ENCODE results near the gene TRIM29. TPM values are rescaled to one million over a fixed set of nuclear protein-coding genes. Genes with fewer than 3 reads are reported as not detected.
A peak's percentile ranks its signal among the peaks of the same experiment; 100 is the strongest.

The TRIM29 gene
- total RNA-seq, 1 donor from 2014 or later: 729 TPM

DNA sequence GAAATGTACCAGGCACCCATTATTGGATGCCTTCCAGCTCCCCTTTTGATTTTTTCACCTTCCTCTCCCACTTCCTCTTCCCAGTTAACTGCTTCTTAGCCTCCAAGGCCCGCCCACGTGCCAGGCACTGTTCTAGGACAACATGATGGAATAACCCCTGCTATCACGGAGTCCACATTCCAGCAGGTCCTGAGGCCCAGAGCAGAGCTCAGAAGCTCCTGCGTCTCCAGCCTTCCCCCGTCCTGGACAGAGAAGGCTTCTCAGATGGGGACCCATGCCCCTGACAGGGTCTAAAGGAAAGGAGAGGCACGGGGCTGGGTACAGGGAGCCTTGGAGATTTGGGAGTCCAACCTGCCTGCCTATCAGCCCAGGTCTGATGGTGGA lies 29.1 kb downstream of the TRIM29 start:
- H3K27me3 ChIP-seq: no peaks in the 10 kb centered on the region
- TF ChIP-seq POLR2AphosphoS5 (IDR thresholded peaks at IDR 0.05; ENCODE audit: insufficient read depth in 1 of 2, low read depth in 1 of 2): no peak
- no peak for TF ChIP-seq POLR2A (IDR thresholded peaks at IDR 0.05)
- H3K9me3 ChIP-seq: no peaks in the 10 kb centered on the region
- H3K4me1 ChIP-seq: no peaks in the 10 kb centered on the region
- DNase-seq (ENCODE audit: extremely low spot score in 2 of 2): no peak
- intact Hi-C loops (cut with DNase I): loop anchor here (5.0 kb wide), 1 partner anchor 441 kb away; no protein-coding TSS in a partner anchor
- H3K36me3 ChIP-seq: peaks cover 0 to 8% of the 10 kb centered on the region in 2 donors
- H3K4me3 ChIP-seq: no peak overlapping the region
- H3K27ac ChIP-seq: no peak overlapping the region

DNA sequence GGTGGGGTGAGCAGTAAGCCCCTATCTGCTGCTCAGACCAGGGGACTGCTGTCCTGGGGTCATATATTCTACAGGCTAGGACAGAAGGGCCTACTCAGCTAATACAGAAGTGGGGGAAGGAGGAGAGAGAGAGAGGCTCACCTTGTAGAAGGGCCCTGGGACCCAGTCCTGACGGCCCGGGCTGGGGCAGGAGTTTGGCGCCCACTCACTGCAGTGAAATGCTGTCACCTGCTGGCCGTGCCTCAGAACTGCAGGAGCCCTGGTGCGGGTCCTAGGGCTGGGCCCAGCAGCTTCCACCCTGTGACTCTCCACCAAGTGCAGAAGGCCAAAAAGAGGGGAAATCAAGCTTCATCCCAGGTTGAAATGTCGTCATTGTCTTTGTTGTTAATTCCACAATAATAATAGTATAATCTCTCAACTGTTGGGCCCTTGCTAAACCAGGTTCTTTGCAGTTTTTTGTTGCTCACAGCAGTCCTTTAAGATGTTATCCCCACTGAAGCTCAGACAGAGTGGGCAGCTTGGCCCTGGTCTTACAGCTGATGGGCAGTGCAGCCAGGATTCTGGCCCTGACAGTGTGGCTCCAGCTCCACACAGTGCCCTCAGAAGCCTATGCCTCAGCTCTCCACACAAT lies 29.6 kb downstream of the TRIM29 start:
- H3K27me3 ChIP-seq: no peaks in the 10 kb centered on the region
- no peak overlapping the region for H3K4me3 ChIP-seq
- intact Hi-C loops (cut with DNase I): loop anchor here (5.0 kb wide), 1 partner anchor 441 kb away; no protein-coding TSS in a partner anchor
- H3K27ac ChIP-seq: no peak overlapping the region
- no peaks in the 10 kb centered on the region for H3K4me1 ChIP-seq
- H3K36me3 ChIP-seq: peaks cover 0 to 8% of the 10 kb centered on the region in 2 donors
- no peak for TF ChIP-seq POLR2AphosphoS5 (IDR thresholded peaks at IDR 0.05; ENCODE audit: insufficient read depth in 1 of 2, low read depth in 1 of 2)
- TF ChIP-seq POLR2A (IDR thresholded peaks at IDR 0.05): no peak
- TF ChIP-seq, protein P1, sequence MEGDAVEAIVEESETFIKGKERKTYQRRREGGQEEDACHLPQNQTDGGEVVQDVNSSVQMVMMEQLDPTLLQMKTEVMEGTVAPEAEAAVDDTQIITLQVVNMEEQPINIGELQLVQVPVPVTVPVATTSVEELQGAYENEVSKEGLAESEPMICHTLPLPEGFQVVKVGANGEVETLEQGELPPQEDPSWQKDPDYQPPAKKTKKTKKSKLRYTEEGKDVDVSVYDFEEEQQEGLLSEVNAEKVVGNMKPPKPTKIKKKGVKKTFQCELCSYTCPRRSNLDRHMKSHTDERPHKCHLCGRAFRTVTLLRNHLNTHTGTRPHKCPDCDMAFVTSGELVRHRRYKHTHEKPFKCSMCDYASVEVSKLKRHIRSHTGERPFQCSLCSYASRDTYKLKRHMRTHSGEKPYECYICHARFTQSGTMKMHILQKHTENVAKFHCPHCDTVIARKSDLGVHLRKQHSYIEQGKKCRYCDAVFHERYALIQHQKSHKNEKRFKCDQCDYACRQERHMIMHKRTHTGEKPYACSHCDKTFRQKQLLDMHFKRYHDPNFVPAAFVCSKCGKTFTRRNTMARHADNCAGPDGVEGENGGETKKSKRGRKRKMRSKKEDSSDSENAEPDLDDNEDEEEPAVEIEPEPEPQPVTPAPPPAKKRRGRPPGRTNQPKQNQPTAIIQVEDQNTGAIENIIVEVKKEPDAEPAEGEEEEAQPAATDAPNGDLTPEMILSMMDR (IDR thresholded peaks at IDR 0.05): peak; percentile 93 to 96 (median 95)
- no peaks in the 10 kb centered on the region for H3K9me3 ChIP-seq
- DNase-seq (ENCODE audit: extremely low spot score in 2 of 2): no peak

DNA sequence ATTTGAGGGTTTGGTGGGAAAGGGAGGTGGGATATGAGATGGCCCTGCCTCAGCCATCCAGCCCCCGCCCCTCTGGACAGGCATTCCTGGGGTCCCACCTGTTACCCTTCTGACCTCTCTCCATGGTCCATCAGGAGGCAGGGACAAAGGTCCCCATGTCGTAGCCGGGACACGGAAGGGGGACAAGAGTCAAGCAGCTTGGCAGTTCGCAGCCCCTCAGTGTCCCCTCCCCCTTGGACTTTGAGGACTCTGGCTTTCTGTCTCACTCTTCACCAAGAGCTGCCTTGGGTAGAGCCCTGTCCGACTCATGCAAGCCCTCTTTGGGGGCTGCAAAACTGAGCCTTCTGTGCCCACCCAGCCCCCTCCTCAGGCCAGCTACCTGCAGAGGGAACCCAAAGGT lies 30.2 kb downstream of the TRIM29 start:
- Histone ChIP-seq H3K9me3 (no peaks in the 10 kb centered on the region), H3K4me1 (no peaks in the 10 kb centered on the region), H3K4me3 (no peak overlapping the region), H3K27me3 (no peaks in the 10 kb centered on the region), H3K36me3 (peaks cover 0 to 8% of the 10 kb centered on the region in 2 donors), H3K27ac (no peak overlapping the region)
- DNase-seq (ENCODE audit: extremely low spot score in 2 of 2): no peak
- intact Hi-C loops (cut with DNase I): loop anchor here (5.0 kb wide), 1 partner anchor 440 kb away; no protein-coding TSS in a partner anchor
- TF ChIP-seq POLR2A (IDR thresholded peaks at IDR 0.05) (no peak), POLR2AphosphoS5 (IDR thresholded peaks at IDR 0.05; ENCODE audit: insufficient read depth in 1 of 2, low read depth in 1 of 2) (no peak)
- TF ChIP-seq, protein P1 (IDR thresholded peaks at IDR 0.05): no peak

DNA sequence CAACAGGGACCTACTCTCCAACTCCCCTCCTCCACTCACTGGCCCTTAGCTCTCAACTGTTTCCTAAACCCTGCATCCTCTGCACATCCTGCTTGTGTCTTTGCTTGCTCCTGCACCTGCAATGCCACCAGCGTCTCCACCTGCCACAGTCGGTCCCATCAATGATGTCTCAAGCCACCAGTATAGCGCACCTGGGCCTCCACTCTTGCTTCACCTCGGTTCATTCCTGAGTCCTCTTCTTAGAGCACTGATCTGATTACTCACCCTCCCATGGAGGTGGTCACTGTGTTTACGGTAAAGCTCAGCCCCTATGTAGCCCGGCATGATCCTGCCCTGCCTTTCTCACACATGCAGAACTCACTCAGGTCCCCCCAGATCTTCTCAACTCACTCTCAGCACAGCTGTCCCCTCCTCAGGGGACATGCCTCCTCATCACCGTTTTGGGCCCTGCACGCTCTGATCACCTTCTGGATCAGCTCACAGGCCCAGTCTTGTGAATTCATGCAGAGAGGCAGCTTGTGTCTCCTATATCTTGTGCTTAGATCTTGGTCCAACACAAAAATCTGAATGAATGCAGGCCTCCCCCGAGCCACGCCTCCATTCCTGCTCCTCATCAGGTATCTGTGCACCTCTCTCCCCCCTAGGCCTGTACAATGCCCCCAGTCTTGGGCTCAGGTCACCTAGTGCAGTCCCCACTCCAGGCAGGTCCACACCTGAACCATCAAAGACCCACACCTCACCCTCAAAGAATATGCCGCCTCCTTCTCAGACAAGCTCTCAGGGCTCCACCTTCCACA lies 31.4 kb downstream of the TRIM29 start:
- no peaks in the 10 kb centered on the region for H3K9me3 ChIP-seq
- H3K27me3 ChIP-seq: no peaks in the 10 kb centered on the region
- H3K4me3 ChIP-seq: no peak overlapping the region
- intact Hi-C loops (cut with DNase I): loop anchor here (5.0 kb wide), 1 partner anchor 439 kb away; no protein-coding TSS in a partner anchor
- H3K4me1 ChIP-seq: no peaks in the 10 kb centered on the region
- DNase-seq (ENCODE audit: extremely low spot score in 2 of 2): no peak
- H3K27ac ChIP-seq: no peak overlapping the region
- H3K36me3 ChIP-seq: peaks cover 0 to 6% of the 10 kb centered on the region in 2 donors
- TF ChIP-seq, protein P1 (IDR thresholded peaks at IDR 0.05): no peak
- TF ChIP-seq POLR2A (IDR thresholded peaks at IDR 0.05) (no peak), POLR2AphosphoS5 (IDR thresholded peaks at IDR 0.05; ENCODE audit: insufficient read depth in 1 of 2, low read depth in 1 of 2) (no peak)

DNA sequence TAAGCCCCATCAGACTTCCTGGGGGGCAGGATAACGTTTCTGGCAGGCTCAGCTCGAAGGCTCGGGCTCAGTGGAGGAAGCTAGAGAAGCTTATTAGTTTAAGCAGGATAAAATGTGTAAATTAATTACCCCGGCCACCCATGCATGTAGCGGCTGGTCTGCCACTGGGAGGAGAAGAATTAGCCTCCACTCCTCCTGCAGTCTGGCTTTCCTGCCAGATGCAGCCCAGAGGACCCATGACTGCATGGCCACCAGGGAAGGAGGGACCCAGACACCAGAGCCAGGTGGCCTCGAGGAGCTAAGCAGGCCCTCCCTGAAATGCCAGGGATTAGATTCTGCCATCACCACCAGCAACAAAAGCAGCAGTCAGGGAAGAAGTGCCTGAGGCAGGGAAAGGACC lies 32.3 kb downstream of the TRIM29 start:
- no peaks in the 10 kb centered on the region for H3K9me3 ChIP-seq
- intact Hi-C loops (cut with DNase I): loop anchor here (5.0 kb wide), 1 partner anchor 438 kb away; no protein-coding TSS in a partner anchor
- no peak for DNase-seq (ENCODE audit: extremely low spot score in 2 of 2)
- H3K27me3 ChIP-seq: no peaks in the 10 kb centered on the region
- H3K27ac ChIP-seq: no peak overlapping the region
- no peaks in the 10 kb centered on the region for H3K36me3 ChIP-seq
- no peak for TF ChIP-seq POLR2A (IDR thresholded peaks at IDR 0.05)
- no peak for TF ChIP-seq POLR2AphosphoS5 (IDR thresholded peaks at IDR 0.05; ENCODE audit: insufficient read depth in 1 of 2, low read depth in 1 of 2)
- TF ChIP-seq, protein P1 (IDR thresholded peaks at IDR 0.05): no peak
- H3K4me3 ChIP-seq: no peak overlapping the region
- no peaks in the 10 kb centered on the region for H3K4me1 ChIP-seq
